DMS114 treated with DMSO at 0.1 percent for 48 hours (cell line): ENCODE results near the gene ABHD2.

Source experiments
- DNase-seq: peaks from one replicate; lab custom pipeline; 2025; ENCODE audit not compliant: unreplicated experiment; lab: John Stamatoyannopoulos, UW

ABHD2 gene

GRCh38 chr15:89161666-89162065, 73.4 kb downstream of the ABHD2 start:
- no peak for DNase-seq

GRCh38 chr15:89163271-89164055, 75.2 kb downstream of the ABHD2 start:
- no peak for DNase-seq

DNA sequence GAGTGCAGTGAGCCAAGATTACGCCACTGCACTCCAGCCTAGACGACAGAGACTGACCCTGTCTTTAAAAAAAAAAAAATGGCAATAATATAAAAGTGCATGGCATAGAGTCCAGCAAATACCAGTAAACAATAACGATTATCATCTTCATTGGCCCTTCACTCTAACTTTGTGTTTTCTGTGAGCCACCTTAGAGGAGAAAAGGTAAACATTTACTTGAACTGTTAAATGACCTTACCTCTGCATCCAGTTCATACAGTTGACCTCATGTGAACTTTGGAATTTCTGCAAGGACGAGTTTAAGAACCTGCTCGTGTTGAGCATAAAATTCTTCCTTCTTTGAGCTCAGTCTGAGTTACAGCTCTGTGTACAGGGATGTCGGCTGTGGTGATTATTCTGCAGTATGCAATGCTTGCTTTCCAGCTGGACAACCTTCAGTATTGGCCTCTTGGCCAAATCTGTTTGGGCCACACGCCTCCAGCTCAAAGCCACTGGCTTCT, 76.5 kb downstream of the ABHD2 start:
- no peak for DNase-seq

DNA sequence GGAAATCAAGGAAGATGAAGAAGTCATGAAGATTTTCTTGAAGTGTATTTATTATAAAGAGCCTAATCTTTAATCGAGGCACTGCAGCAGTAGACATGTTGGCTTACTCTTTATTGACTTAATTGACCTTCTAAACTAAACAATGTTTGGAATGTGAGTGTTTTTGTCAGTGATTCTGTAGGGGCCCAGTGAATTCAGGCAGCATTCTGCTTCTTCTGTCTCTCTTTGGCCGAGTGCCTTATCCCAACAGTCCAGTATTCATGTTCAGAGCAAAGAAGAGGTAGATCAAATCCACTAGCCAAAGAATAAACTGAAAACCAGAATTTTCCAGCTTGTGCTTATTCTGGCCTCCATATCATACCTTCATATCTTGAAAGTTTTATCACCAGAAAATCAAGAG, 77.4 kb downstream of the ABHD2 start:
- no peak for DNase-seq

DNA sequence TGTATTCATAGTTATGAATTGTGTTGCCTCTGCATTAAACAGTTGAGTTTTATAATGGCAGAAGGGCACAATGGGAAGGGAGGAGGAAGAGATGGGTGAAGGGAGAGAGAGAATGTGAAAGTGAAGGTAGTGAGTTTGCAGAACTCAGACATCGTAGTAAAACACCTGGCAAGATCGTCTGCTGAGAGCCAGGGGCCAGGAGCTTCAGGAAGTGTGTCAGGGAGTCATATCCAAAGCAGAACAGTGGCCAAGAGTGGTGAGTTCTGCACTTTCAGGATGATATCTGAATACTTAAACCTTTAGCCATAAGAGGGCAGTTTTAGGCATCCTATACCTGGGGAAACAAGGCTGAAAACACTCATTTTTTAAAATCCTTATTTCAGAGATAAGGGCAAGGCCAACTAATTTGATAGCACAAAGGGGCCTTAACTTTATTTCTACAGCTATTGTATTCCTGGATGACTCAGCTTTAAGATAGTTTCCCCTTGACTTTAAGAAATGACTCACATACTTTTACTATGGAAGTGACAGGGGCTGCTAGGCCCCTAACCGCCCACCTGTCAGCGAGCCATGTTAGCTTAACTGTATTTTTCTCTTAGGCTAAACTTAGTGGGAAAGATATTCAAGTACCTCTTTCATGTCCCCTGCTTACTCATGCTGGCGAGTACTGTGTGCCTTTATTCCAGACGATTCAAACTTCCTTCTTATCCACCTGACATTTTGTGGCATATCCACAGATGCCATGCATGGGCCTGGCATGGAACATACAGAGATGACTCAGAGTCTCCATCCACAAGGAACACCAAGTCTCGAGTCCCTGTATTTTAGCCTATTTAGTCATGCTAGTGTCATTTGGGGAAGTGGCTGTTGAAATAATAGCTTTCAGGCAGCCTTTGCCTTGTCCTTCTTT, 79.3 kb downstream of the ABHD2 start:
- no peak for DNase-seq

DNA sequence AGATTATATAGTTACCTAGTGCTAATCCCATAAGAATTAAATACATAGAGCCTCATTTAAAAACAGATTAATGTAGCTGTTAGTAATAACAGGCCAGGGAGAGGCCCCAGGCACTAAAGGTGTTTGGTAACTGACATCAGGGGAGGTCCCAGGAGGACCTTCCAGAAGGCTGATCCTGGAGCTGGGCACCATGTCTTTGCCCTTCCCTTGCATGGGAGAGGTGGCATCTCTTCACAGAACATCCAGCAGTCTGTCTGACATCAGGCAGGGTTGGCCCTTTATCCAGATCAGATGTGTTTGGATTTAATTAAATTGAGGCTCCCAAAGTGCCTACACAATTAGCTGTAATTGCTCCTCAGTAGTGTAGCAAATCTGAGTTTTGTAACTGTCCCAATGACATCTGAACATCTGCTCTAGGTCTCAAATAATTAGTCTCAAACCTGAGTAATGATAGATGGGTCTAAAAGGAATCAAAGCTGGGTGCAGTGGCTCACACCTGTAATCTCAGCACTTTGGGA, 80.1 kb downstream of the ABHD2 start:
- DNase-seq, result no peak

DNA sequence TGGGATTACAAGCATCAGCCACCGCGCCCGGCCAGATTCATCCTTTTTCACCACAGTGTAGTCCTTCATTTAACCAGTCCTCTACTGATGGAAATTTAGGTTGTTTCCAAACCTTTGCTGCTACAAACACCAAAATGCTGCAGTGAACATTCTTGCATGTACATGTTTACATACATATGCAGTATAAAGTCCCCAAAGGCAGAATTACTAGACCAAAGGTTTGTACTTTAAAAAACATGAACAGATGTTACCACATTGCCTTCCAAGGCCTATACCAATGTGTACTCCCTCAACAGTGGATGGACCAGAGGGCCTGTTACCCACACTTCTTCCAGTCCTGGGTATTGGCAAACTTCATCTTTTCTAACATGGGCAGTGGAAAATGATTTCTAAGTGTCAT, 82.1 kb downstream of the ABHD2 start:
- DNase-seq, result no peak

GRCh38 chr15:89171136-89172072, 83.1 kb downstream of the ABHD2 start:
- peak; percentile 41 for DNase-seq

DNA sequence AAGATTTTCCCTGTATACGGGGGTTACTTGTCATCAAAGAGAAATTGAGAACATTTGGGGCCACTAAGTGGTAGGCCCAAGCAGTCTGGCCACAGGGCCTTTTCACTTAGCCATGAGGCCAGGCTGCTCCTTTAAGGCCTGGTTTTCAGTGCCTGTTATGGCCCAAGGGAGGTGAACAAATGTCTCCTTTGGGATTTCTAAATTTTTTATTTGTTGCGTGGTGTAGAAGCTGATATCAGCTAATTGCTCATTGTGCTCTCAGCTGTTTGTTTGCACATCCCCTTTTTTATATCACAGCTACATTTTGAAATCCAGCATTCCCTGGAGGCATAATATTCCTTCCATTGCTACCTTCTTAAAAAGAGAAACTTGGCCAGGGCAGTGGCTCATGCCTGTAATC, 84.7 kb downstream of the ABHD2 start:
- DNase-seq, result no peak

- DNase-seq, result no peak
These were observed 86.2 kb downstream of the ABHD2 start for GRCh38 chr15:89174476-89174875.

- no peak for DNase-seq
These were observed 87.4 kb downstream of the ABHD2 start for GRCh38 chr15:89175617-89176191.

DNA sequence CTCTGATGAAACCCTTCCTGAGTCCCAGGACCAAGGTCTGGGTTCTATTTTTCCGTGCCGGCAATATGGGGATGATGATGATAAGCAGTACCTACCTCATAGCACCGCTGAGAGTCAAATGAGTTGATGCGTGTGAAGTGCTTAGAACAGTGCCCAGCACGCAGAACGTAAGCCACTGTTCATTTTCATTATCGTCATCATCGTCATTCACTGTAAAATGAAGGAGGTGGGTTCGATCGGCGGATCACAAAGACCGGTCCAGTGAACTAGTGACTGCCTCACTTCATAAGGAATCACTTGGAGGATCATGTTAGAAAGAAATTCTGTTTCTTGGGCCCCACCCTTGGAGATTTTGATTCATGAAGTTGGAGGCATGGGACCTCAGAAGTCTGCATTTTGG, 88.9 kb downstream of the ABHD2 start:
- DNase-seq, result no peak

DNA sequence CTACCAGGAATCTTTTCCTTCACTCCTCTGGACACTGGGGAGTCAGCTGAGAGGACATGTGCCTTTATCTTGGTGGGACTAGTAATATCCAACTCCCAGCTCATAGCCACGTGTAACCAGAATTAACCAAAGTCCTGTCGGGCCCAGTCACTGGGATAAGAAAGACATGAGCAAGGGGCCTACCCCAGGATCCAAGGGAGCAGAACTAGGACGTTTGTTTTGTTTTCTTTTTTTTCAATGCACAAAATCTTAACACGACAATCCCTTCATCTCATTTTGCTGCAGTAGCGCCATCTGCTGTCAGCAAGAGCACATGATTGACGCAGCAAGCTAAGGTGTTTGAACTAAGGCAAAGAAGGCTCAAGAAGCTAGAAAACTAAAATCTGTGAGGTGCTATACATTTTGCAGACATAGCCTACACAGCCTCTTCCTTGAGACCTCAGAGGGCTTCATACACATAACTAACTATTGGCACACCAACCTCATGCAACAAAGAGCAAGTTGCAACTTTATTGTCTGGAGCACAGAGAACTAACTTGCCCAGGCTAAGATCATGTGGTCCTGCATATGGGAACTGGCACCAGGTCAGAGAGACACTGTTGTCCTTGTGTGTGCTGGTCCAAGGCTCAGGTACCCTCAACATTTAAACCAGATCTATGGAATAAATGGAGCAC, 89.5 kb downstream of the ABHD2 start:
- DNase-seq, result peak; percentile 43

DNA sequence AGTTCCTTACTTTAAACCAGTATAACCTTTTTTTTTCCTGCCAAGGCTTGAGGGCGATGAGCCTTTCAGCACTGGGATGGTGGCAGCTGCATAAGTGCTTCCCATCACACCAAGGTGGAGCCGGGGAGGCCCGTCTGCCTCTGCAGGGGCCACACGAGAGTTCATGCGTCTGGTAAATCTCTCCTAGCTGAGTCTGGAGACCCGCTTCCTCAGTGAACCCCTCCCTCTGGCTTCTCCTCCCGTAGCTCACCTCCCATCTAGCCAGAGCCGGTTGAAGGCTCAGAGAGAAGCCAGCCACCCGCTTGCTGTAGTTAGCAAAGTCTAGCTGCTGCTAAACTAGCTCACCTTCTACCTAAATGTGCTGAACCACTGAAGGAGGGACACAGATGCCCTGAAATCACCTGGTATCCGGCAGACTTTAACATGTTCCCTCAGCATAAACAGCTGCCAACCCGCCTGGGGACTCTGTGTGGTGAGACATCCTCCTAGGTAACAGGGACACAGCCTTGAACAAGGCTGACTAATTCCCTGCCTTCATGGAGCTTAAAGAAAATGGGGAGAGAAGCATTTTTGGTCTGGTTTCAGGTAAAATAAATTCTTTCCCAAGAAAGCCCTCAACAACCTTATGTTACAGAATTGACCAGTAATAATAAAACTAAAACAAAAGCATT, 90.2 kb downstream of the ABHD2 start:
- DNase-seq, result no peak

GRCh38 chr15:89179966-89180875, 92.0 kb downstream of the ABHD2 start:
- no peak for DNase-seq

- no peak for DNase-seq
These were observed 96.1 kb downstream of the ABHD2 start for GRCh38 chr15:89184357-89184756.

DNA sequence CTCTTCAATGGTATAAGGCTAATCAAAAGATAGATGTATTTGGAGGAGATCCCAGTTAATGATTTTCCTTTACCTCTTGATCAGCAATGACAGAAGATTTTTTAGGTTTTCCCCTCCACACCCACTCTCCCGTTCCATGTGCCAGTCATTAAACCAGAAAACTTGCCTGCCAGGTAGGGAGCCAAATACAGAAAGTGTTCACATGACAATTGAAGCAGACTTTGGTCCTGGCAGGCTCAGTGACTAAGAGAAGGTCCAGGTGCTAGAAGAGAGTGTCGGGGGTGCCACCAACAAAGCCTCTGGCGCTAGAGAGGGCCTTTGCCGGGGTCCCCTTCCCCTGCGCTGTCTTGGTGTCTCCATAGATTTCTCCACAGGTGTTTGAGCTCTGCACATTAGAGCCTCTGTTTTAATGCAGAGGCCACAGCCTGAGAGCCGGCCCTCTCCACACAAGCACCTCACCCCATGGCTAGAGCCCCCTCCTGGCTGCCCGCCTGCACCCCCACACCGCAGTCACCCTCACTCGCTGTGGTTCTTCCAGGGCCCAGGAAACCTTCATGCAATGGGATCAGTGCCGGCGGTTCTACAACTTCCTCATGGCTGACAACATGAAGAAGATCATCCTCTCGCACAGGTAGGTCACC, 96.8 kb downstream of the ABHD2 start:
- no peak for DNase-seq

GRCh38 chr15:89186803-89187202, 98.5 kb downstream of the ABHD2 start:
- DNase-seq, result no peak
